ENCODE data around the gene SORCS3. TPM values are rescaled to one million over a fixed set of nuclear protein-coding genes. Genes with fewer than 3 reads are reported as not detected.

The SORCS3 gene
- total RNA-seq, result not detected in 2 replicates

GRCh38 chr10:104641187-104641936 lies at the start of gene SORCS3:
TSS of gene SORCS3 (plus strand) at chr10:104641290.

